ENCODE results near the gene TFDP2.
"Not testable (repeated sequence)": the region's sequence is repeated elsewhere in the genome, so short reads cannot be mapped to it uniquely, and the experiment has no call there.

The TFDP2 gene

DNA sequence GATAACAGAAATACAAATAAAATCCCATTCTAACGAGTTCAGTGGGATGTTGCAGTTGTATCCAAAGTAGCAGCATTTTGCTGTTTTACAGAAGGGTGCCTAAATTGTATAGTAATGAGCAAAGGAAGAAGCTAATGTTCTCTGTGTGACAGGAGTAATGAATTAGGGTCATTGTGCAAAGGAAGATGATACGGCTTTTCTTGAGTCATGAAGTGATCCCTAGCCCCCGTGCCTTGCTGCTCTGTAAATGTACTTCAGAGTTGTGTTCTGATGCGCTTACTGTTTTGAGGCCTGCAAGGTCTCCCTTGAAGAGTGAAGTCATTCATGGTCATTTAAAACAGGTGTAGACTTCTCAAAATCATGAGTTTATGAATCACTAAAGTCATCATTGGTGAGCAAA, 235.0 kb downstream of the TFDP2 start:
- DNase-seq, result no peak

DNA sequence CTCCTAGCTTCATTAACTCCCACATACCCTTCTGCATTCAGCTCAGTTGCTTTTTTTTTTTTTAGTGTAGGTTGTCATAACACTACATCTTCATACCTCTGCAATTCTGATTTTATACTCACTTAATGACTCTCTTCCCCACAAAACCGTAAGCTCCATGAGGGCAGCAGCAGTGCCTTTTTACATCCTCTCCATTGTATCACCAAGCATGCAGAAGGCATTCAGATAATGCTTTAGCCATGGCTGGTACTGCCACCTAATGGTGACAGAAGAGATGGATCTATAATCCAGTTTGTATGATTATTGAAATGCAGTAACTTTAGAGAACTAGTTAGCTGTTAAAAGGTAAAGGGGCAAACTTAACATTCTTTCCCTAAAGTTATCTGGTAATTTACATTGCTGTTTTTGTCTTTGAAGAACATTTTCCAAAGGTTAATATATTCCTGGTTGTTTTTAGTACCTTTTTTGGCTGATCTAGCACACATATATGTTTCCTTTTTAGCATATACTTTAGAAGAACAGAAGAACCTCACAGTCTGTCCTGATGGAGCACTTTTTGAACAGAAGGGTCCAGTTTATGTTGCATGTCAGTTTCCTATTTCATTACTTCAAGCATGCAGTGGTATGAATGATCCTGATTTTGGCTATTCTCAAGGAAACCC, 236.1 kb downstream of the TFDP2 start:
- DNase-seq, result peak; percentile 25

DNA sequence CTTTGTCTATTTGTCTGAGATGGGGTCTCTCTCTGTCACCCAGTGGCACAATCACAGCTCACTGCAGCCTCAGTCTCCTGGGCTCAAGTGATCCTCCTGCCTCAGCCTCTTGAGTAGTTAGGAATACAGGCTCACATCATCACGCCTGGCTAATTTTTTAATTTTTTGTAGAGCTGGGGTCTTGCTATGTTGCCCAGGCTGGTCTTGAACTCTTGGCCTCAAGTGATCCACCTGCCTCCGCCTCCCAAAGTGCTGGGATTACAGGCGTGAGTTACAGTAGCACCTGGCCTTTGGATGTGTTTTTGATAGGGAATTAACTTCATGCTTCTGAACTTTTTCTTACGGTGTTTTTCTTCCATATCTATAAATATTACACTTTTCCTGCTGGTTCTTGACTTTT, 239.4 kb downstream of the TFDP2 start:
- not testable (repeated sequence) for DNase-seq

DNA sequence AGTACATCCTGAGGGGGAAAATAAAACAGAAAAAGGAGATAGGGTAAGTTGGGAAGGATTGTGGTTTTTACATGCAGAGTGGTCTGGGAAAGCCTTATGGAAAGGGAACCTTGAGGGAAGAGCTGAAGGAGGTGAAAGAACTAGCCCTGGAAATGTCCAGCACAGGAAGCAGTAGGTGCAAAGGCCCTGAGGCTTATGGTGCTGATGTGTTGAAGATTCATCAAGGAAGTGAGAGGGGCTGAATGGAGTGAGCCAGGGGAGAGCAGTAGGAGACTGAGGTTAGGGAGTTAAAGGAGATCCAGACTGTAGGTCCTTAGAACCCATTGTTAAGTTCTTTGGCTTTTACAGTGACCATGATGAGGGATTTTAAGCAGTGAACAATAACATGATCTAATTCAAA, 239.9 kb downstream of the TFDP2 start:
- DNase-seq, result no peak

DNA sequence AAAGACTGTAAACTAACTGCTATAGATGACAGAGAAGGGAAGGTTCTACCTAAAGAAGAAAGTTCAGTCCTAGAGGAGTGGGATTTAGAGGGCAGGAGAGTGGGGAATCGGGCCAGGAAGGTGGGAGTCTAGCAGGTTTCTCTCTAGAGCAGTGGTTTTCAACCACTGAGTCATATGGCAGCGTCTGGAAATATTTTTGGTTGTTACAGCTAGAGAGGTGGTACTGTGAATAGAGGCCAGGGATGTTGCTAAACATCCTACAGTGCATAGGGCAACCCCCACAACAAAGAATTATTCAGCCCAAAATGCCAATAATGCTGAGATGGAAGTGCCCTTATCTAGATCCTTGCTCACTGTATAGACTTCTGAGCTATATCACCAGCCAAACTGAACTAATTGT, 244.2 kb downstream of the TFDP2 start:
- DNase-seq, result no peak

GRCh38 chr3:141904203-141904602, 245.1 kb downstream of the TFDP2 start:
- no peak for DNase-seq

GRCh38 chr3:141901914-141902313, 247.4 kb downstream of the TFDP2 start:
- DNase-seq, result no peak

DNA sequence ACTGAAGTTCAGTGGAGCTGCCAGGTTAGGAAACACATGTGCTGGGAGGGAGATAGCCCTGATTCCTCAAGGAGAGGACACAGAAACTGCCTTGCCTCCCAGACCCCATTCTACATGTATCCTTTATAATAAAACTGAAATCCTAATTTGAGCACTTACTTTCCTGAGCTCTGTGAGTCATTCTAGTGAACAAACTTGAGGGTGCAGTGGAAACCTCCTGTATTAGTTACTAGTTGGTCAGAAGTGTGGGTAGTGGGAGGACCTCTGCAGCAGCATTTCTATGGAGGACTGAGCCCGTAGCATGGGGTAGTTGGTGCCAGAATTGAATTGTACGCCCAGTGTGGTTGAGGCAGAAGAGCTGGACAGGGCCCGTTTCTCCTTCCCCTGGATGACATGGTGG, 249.0 kb downstream of the TFDP2 start:
- no peak for DNase-seq

DNA sequence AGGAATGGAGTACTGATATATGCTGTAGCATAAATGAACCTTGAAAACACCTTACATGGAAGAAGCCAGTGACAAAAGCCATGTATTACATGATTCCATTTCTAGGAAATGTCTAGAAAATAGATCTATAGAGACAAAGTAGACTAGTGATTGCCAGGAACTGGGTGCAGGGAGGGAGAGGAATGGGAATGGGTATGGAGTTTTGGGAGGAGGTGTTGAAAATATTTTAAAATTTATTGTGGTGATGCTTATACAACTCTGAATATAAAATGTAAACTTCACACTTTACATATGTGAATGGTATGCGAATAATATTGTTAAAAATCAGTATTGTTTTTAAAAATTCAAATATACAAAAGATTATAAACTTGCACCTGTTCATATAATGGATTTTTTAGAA, 250.4 kb downstream of the TFDP2 start:
- DNase-seq, result no peak

DNA sequence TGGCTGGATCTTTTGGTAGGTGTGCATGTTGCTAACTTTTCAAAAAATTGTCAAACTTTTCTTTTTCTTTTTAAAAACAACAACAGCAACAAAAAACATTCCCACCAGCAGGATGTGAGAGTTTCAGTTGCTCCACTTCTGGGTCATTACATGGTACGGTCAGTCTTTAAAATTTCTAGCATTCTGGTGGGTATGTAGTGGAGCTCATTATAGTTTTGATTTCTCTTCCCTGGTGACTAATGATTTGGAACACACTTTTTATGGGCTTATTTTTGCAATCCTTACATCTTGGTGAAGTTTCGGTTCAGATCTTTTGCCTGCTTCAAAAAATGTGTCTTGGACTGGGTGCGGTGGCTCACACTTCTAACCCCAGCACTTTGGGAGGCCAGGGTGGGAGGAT, 253.6 kb downstream of the TFDP2 start:
- DNase-seq, result no peak

- DNase-seq, result no peak
Observed at GRCh38 chr3:141894524-141895176, 254.7 kb downstream of the TFDP2 start.

All from NCI-H526 treated with DMSO at 0.1 percent for 48 hours (cell line).